SK-N-SH (cell line): ENCODE data around the gene PCED1B.

Experiments used
- CHD2 ChIP-seq: fragments of 150-350 bp; IDR thresholded peaks from 2 replicates; pipeline ENCODE4 v1.6.1; 2018; ENCODE audit warnings: low read length; ENCODE audit not compliant: partially characterized antibody
- ELF1 ChIP-seq: IDR thresholded peaks from 2 replicates; pipeline ENCODE4 v1.4.0; 2012
- EZH2phosphoT487 ChIP-seq: fragments of 200-600 bp; sonication (generic); IDR thresholded peaks from 2 replicates; pipeline ENCODE4 v1.6.1; 2017; ENCODE audit warnings: low read depth, mixed run types, mild to moderate bottlenecking, antibody characterized with exemption, moderate library complexity, borderline replicate concordance
- POLR2AphosphoS5 ChIP-seq: IDR thresholded peaks from 2 replicates; pipeline ENCODE4 v1.6.1; 2012; ENCODE audit warnings: low read depth, low read length
- RXRA ChIP-seq: IDR thresholded peaks from 2 replicates; pipeline ENCODE4 v1.4.0; 2012; ENCODE audit warnings: low read depth, mild to moderate bottlenecking, borderline replicate concordance
- TAF1 ChIP-seq: IDR thresholded peaks from 2 replicates; pipeline ENCODE4 v1.6.1; 2012; ENCODE audit warnings: low read depth, mild to moderate bottlenecking, low read length, moderate library complexity, borderline replicate concordance
- TF ChIP-seq, protein P1 (sequence below): fragments of 200-600 bp; sonication (generic); IDR thresholded peaks from 2 replicates; pipeline ENCODE4 v1.6.1; 2017; ENCODE audit warnings: antibody characterized with exemption, mild to moderate bottlenecking, moderate library complexity
- TF ChIP-seq, protein P2 (sequence below): IDR thresholded peaks from 2 replicates; pipeline ENCODE4 v1.4.0; 2012; ENCODE audit warnings: low read depth, borderline replicate concordance
- TF ChIP-seq, protein P3 (sequence below): IDR thresholded peaks from 2 replicates; pipeline ENCODE4 v1.6.1; 2012; ENCODE audit warnings: mild to moderate bottlenecking, low read depth, low read length, moderate library complexity
- TF ChIP-seq, protein P4 (sequence below): IDR thresholded peaks from 2 replicates; pipeline ENCODE4; 2012

DNA sequence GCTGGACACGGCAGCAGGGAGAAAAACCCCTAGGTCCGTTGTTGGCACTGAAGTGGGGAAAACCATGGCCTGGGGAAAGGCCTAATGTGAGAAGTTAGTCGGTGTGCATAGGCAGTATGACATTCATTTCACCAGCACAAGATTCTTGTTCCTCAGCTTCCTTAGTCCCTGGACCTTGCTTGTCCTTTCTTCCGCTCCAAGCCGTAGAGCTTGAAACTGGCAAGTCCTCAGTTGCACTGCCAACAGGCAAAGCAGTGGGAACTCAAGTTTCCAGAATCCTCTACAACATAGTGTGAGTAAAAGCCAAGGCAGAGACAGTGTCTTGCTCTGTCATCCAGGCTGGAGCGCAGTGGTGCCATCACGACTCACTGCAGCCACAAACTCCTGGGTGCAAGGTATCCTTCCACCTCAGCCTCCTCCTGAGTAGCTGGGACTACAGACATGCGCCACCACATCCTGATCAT lies 138.8 kb downstream of the PCED1B start:
- TF ChIP-seq, protein P1, sequence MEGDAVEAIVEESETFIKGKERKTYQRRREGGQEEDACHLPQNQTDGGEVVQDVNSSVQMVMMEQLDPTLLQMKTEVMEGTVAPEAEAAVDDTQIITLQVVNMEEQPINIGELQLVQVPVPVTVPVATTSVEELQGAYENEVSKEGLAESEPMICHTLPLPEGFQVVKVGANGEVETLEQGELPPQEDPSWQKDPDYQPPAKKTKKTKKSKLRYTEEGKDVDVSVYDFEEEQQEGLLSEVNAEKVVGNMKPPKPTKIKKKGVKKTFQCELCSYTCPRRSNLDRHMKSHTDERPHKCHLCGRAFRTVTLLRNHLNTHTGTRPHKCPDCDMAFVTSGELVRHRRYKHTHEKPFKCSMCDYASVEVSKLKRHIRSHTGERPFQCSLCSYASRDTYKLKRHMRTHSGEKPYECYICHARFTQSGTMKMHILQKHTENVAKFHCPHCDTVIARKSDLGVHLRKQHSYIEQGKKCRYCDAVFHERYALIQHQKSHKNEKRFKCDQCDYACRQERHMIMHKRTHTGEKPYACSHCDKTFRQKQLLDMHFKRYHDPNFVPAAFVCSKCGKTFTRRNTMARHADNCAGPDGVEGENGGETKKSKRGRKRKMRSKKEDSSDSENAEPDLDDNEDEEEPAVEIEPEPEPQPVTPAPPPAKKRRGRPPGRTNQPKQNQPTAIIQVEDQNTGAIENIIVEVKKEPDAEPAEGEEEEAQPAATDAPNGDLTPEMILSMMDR: no peak
- TF ChIP-seq RXRA: no peak
- no peak for TF ChIP-seq TAF1
- TF ChIP-seq, protein P2, sequence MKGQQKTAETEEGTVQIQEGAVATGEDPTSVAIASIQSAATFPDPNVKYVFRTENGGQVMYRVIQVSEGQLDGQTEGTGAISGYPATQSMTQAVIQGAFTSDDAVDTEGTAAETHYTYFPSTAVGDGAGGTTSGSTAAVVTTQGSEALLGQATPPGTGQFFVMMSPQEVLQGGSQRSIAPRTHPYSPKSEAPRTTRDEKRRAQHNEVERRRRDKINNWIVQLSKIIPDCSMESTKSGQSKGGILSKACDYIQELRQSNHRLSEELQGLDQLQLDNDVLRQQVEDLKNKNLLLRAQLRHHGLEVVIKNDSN: no peak
- TF ChIP-seq, protein P3, sequence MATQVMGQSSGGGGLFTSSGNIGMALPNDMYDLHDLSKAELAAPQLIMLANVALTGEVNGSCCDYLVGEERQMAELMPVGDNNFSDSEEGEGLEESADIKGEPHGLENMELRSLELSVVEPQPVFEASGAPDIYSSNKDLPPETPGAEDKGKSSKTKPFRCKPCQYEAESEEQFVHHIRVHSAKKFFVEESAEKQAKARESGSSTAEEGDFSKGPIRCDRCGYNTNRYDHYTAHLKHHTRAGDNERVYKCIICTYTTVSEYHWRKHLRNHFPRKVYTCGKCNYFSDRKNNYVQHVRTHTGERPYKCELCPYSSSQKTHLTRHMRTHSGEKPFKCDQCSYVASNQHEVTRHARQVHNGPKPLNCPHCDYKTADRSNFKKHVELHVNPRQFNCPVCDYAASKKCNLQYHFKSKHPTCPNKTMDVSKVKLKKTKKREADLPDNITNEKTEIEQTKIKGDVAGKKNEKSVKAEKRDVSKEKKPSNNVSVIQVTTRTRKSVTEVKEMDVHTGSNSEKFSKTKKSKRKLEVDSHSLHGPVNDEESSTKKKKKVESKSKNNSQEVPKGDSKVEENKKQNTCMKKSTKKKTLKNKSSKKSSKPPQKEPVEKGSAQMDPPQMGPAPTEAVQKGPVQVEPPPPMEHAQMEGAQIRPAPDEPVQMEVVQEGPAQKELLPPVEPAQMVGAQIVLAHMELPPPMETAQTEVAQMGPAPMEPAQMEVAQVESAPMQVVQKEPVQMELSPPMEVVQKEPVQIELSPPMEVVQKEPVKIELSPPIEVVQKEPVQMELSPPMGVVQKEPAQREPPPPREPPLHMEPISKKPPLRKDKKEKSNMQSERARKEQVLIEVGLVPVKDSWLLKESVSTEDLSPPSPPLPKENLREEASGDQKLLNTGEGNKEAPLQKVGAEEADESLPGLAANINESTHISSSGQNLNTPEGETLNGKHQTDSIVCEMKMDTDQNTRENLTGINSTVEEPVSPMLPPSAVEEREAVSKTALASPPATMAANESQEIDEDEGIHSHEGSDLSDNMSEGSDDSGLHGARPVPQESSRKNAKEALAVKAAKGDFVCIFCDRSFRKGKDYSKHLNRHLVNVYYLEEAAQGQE: no peak
- no peak for TF ChIP-seq ELF1
- TF ChIP-seq POLR2AphosphoS5: no peak
- no peak for TF ChIP-seq CHD2
- TF ChIP-seq, protein P4, sequence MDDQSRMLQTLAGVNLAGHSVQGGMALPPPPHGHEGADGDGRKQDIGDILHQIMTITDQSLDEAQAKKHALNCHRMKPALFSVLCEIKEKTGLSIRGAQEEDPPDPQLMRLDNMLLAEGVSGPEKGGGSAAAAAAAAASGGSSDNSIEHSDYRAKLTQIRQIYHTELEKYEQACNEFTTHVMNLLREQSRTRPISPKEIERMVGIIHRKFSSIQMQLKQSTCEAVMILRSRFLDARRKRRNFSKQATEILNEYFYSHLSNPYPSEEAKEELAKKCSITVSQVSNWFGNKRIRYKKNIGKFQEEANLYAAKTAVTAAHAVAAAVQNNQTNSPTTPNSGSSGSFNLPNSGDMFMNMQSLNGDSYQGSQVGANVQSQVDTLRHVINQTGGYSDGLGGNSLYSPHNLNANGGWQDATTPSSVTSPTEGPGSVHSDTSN: no peak
- TF ChIP-seq EZH2phosphoT487: no peak
